ENCODE measurements around the gene PTCRA.
A peak's percentile ranks its signal among the peaks of the same experiment; 100 is the strongest.
"Not testable (repeated sequence)": the region's sequence is repeated elsewhere in the genome, so short reads cannot be mapped to it uniquely, and the experiment has no call there.

PTCRA gene

DNA sequence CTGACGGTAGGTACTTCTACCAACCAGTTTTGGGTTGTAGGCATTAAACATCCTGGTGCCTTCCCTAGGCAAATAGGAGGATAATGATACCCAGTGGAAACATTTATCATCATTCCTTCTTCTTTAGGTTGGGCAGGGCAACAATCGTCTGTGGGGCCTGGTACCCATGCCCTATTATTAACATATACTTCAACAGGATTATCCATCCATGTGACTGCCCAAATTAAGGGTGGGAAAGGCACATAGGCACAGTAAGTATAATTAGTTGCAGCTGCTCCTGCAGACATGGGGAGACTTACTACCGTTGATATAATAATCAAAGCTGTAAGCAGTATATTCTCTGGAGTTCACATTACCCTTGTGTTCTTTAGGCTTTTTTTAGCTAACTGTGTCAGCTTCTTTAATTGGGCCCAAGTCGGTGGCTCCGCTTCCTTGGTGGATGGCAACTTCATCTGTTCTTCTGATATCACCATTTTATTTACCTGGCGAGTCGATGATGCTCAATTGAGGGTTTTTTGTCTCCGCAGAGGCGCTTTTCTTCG lies 19.6 kb upstream of the PTCRA start:
- no peak for FAIRE-seq
- TF ChIP-seq, protein P1, sequence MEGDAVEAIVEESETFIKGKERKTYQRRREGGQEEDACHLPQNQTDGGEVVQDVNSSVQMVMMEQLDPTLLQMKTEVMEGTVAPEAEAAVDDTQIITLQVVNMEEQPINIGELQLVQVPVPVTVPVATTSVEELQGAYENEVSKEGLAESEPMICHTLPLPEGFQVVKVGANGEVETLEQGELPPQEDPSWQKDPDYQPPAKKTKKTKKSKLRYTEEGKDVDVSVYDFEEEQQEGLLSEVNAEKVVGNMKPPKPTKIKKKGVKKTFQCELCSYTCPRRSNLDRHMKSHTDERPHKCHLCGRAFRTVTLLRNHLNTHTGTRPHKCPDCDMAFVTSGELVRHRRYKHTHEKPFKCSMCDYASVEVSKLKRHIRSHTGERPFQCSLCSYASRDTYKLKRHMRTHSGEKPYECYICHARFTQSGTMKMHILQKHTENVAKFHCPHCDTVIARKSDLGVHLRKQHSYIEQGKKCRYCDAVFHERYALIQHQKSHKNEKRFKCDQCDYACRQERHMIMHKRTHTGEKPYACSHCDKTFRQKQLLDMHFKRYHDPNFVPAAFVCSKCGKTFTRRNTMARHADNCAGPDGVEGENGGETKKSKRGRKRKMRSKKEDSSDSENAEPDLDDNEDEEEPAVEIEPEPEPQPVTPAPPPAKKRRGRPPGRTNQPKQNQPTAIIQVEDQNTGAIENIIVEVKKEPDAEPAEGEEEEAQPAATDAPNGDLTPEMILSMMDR (IDR thresholded peaks at IDR 0.05; ENCODE audit: insufficient read depth, missing control alignments) = no peak
- DNase-seq (ENCODE audit: insufficient read length, low spot score) = no peak

DNA sequence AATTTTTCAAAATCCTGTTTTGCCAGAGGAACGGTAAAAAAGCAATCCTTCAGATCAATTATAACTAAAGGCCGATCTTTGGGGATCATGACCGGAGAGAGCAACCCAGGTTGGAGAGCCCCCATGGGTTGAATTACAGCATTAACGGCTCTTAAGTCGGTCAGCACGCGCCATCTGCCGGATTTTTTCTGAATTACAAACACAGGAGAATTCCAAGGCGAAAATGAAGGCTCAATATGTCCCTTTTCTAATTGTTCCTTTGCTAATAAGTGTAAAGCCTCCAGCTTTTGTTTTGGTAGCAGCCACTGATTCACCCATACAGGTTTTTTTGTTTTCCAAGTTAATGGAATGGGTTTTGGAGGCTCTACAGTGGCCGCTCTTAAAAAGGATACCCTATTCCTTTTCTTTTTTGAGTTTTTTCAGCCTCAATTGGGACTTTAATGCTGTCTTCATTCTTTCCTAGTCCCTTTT lies 16.9 kb upstream of the PTCRA start:
- no peak for FAIRE-seq
- no peak for DNase-seq (ENCODE audit: insufficient read length, low spot score)
- TF ChIP-seq, protein P1 (IDR thresholded peaks at IDR 0.05; ENCODE audit: insufficient read depth, missing control alignments) = peak; percentile 76

DNA sequence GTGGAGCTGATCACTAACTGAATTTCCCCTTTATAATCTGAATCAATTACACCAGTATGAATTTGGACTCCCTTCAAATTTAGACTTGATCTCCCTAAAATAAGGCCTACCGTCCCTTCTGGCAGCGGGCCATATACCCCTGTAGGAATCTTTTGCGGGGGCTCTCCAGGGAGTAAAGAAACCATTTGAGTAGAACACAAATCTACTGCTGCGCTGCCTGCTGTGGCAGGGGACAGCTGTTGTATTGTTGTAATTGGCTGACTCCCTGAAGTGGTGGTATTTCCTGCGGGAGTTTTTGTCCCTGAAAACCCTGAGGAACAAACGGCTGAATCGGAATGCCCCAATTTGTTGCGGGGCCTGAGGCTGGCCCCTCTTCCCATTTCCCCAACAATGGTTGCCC lies 16.0 kb upstream of the PTCRA start:
- TF ChIP-seq, protein P1 (IDR thresholded peaks at IDR 0.05; ENCODE audit: insufficient read depth, missing control alignments) = no peak
- FAIRE-seq = no peak
- no peak for DNase-seq (ENCODE audit: insufficient read length, low spot score)

DNA sequence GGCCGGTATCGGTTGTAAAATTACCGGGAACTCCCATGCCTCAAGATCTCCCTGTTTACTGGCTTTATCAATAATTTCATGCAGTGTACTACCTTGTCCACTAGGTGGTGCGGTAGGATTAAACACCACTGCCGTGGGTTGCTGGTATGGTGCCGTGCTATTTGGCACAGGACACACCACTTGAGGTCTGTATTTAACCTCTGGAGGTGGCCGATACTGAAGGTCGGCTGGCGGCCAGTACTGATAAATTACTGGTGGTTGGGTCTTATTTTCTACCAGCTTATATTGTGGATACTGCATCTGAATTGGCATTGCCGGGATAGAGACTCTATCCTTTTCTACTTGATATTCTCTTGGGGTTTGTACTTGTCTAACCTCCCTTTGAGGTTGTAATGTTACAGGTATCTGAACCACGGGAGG lies 14.3 kb upstream of the PTCRA start:
- no peak for FAIRE-seq
- DNase-seq (ENCODE audit: insufficient read length, low spot score) = no peak
- TF ChIP-seq, protein P1 (IDR thresholded peaks at IDR 0.05; ENCODE audit: insufficient read depth, missing control alignments) = peak; percentile 98

DNA sequence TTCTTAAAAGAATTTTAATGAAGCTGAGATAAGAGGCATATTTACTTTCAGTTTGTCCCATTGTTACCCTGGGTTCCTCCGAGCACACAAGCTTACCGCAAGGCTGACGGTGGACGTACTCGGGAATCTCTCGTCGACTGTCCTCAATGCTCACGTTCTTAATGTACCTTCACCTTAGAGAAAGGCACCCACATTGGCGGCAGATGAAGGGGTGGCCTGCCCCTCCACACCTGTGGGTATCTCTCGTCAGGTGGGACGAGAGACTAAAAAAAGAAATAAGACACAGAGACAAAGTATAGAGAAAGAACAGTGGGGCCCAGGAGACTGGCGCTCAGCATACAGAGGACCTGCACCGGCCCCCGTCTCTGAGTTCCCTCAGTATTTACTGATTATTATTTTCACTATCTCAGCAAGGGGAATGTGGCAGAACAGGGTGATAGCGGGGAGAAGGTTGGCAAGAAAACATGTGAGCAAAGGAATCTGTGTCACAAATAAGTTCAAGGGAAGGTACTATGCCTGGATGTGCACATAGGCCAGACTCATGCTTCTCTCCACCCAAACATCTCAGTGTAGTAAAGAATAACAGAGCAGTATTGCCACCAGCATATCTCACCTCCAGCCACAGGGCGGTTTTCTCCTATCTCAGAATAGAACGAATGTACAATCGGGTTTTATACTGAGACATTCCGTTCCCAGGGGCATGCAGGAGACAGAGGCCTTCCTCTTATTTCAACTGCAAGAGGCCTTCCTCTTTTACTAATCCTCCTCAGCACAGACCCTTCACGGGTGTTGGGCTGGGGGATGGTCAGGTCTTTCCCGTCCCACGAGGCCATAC lies 13.2 kb upstream of the PTCRA start:
- DNase-seq (ENCODE audit: insufficient read length, low spot score); FAIRE-seq: not testable (repeated sequence)

DNA sequence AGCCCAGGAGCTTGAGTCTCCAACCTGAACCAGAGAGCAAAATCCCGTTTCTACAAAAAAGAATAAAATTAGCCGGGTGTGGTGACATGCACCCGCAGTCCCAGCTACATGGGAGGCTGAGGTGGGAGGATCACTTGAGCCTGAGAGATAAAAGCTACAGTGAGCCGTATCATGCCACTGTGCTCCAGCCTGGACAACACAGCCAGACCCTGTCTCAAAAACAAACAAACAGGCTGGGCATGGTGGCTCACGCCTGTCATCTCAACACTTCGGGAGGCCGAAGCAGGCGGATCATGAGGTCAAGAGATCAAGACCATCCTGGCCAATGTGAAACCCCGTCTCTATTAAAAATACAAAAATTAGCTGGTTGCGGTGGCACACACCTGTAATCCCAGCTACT lies 11.4 kb upstream of the PTCRA start:
- FAIRE-seq (no peak), DNase-seq (ENCODE audit: insufficient read length, low spot score) (no peak)
- TF ChIP-seq, protein P1 (IDR thresholded peaks at IDR 0.05; ENCODE audit: insufficient read depth, missing control alignments) = no peak

DNA sequence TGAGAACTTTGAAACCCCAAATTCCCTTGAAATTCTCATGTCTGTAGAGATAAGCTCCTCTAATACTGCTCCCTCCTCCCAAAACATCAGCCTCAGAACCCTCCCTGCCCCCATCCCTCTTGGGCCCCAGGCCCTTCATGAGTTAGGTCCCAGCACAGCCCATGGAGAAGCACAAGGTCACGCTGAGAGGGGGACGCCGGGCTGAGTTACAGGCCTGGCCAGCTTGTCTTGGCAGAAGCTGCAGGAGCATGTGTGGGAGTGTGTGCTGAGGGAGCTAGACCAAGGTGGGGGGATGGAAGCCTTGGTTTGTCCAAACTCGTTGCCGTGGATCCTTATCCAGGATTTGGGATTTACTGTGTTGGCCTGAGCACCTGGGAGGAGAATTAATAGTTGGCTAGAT lies 8.5 kb upstream of the PTCRA start:
- DNase-seq (ENCODE audit: insufficient read length, low spot score) (no peak), FAIRE-seq (no peak)
- TF ChIP-seq, protein P1 (IDR thresholded peaks at IDR 0.05; ENCODE audit: insufficient read depth, missing control alignments) = no peak
